ENCODE measurements around the gene IFFO2.

- TF ChIP-seq CTCF (IDR thresholded peaks at IDR 0.05) (no peak), EZH2 (IDR thresholded peaks at IDR 0.05; ENCODE audit: borderline replicate concordance, insufficient read depth, low read depth, low read length, poor library complexity, severe bottlenecking) (no peak)
These were observed 23.6 kb downstream of the IFFO2 start for GRCh38 chr1:18932879-18933278.
